HepG2 (cell line): Measurements from ENCODE around the gene CEBPZOS. TPM values are rescaled to one million over a fixed set of nuclear protein-coding genes. Genes with fewer than 3 reads are reported as not detected.

Source experiments
- CAMTA2 ChIP-seq: sonication (generic); formaldehyde crosslinking; IDR thresholded peaks from 2 replicates; pipeline ENCODE4 v1.4.0; 2020; ENCODE audit warnings: mild to moderate bottlenecking, missing genetic modification reagents, borderline replicate concordance
- CBX1 ChIP-seq: IDR thresholded peaks from one replicate; pipeline ENCODE4 v1.6.1; 2016; ENCODE audit warnings: antibody characterized with exemption, low read depth
- HMGA1 ChIP-seq: sonication (generic); formaldehyde crosslinking; conservative IDR thresholded peaks from 2 replicates; pipeline ENCODE4 v1.4.0; 2020; ENCODE audit warnings: missing genetic modification reagents
- KLF15 ChIP-seq: sonication (generic); formaldehyde crosslinking; IDR thresholded peaks from 2 replicates; pipeline ENCODE4 v1.8.1; 2023; ENCODE audit warnings: borderline replicate concordance, mild to moderate bottlenecking, inconsistent platforms, missing genetic modification reagents, mixed read lengths
- MBD4 ChIP-seq: IDR thresholded peaks from 2 replicates; pipeline ENCODE4 v1.6.1; 2012; ENCODE audit warnings: low read length, inconsistent platforms, borderline replicate concordance
- MTF2 ChIP-seq: sonication (generic); formaldehyde crosslinking; IDR thresholded peaks from 2 replicates; pipeline ENCODE4 v1.5.0; 2020; ENCODE audit warnings: missing genetic modification reagents, borderline replicate concordance
- MXI1 ChIP-seq: IDR thresholded peaks from 3 replicates; pipeline ENCODE4 v1.6.1; 2012; ENCODE audit warnings: low read depth, low read length, inconsistent platforms, borderline replicate concordance
- NFATC3 ChIP-seq: sonication (generic); formaldehyde crosslinking; IDR thresholded peaks from 2 replicates; pipeline ENCODE4 v1.5.1; 2020; ENCODE audit warnings: mild to moderate bottlenecking, missing genetic modification reagents
- NFRKB ChIP-seq: fragments of 450-650 bp; IDR thresholded peaks from 2 replicates; pipeline ENCODE4 v1.6.1; 2017
- POLR2A ChIP-seq, 2 experiments: IDR thresholded peaks; 2 replicates each; pipeline ENCODE4 v1.6.1; 2011; ENCODE audit warnings: low read depth in 2 of 2, low read length in 2 of 2, mild to moderate bottlenecking in 1 of 2, moderate library complexity in 1 of 2; ENCODE audit not compliant: insufficient read depth in 1 of 2
- POLR2AphosphoS5 ChIP-seq: IDR thresholded peaks from 2 replicates; pipeline ENCODE4 v1.6.1; 2012; ENCODE audit warnings: low read depth, low read length
- REPIN1 ChIP-seq: sonication (generic); formaldehyde crosslinking; IDR thresholded peaks from 2 replicates; pipeline ENCODE4 v1.8.0; 2022; ENCODE audit warnings: missing genetic modification reagents, low read depth, mild to moderate bottlenecking, borderline replicate concordance
- RXRB ChIP-seq: IDR thresholded peaks from 2 replicates; pipeline ENCODE4 v1.6.1; 2016; ENCODE audit warnings: borderline replicate concordance, missing genetic modification reagents, missing compliant biosample characterization
- SP2 ChIP-seq: sonication (generic); formaldehyde crosslinking; IDR thresholded peaks from 2 replicates; pipeline ENCODE4 v1.5.1; 2020; ENCODE audit warnings: mild to moderate bottlenecking, missing genetic modification reagents
- SP5 ChIP-seq: IDR thresholded peaks from 2 replicates; pipeline ENCODE4 v1.6.1; 2016; ENCODE audit warnings: low read depth, borderline replicate concordance
- TEAD3 ChIP-seq: optimal IDR thresholded peaks from 2 replicates; pipeline ENCODE3; 2016; ENCODE audit warnings: borderline replicate concordance
- ZFY ChIP-seq: sonication (generic); formaldehyde crosslinking; IDR thresholded peaks from 2 replicates; pipeline ENCODE4 v1.4.0; 2020; ENCODE audit warnings: missing genetic modification reagents
- ZNF569 ChIP-seq: sonication (generic); formaldehyde crosslinking; IDR thresholded peaks from 2 replicates; pipeline ENCODE4 v1.5.0; 2020; ENCODE audit warnings: mild to moderate bottlenecking, missing genetic modification reagents, moderate library complexity, borderline replicate concordance
- ZNF572 ChIP-seq: sonication (generic); formaldehyde crosslinking; IDR thresholded peaks from 2 replicates; pipeline ENCODE4 v1.5.1; 2020; ENCODE audit warnings: mild to moderate bottlenecking, missing genetic modification reagents
- ZNF839 ChIP-seq: sonication (generic); formaldehyde crosslinking; IDR thresholded peaks from 2 replicates; pipeline ENCODE4 v1.4.0; 2020; ENCODE audit warnings: missing genetic modification reagents, mild to moderate bottlenecking, borderline replicate concordance
- polyA plus RNA-seq, 8 experiments: library from polyadenylated mRNA; depleted of rRNA in 3 of 8; stranded (reverse) in 7 of 8; unstranded in 1 of 8; fragments of >200 nt; fragmentation: Illumina TruSeq in 4 of 8; extraction: Trizol in 4 of 8; gene quantifications; 2 replicates each; pipeline versions ENCODE4 v1.2.1 to v1.2.3, GENCODE V29; 2011 to 2016; ENCODE audit warnings: low read depth in 4 of 8, missing spikeins in 1 of 8, mixed read lengths in 1 of 8; ENCODE audit not compliant: insufficient read depth in 1 of 8
- total RNA-seq, 5 experiments: library from RNA; depleted of rRNA; stranded (reverse); fragments of >200 nt; fragmentation: Illumina TruSeq; extraction: Trizol; gene quantifications; 2 replicates each; pipeline ENCODE4 v1.2.3, GENCODE V29; 2016; ENCODE audit warnings: low read depth in 1 of 5
- TF ChIP-seq, protein P1 (sequence below): sonication (generic); formaldehyde crosslinking; IDR thresholded peaks from 2 replicates; pipeline ENCODE4 v1.5.0; 2020; ENCODE audit warnings: missing genetic modification reagents, mild to moderate bottlenecking, borderline replicate concordance
- TF ChIP-seq, protein P2 (sequence below): IDR thresholded peaks from 2 replicates; pipeline ENCODE4 v1.6.1; 2016; ENCODE audit warnings: low read depth, control low read depth
- TF ChIP-seq, protein P3 (sequence below): sonication (generic); formaldehyde crosslinking; IDR thresholded peaks from 2 replicates; pipeline ENCODE4 v1.5.1; 2020; ENCODE audit warnings: missing genetic modification reagents, mild to moderate bottlenecking, borderline replicate concordance
- TF ChIP-seq, protein P4 (sequence below): sonication (generic); formaldehyde crosslinking; IDR thresholded peaks from 2 replicates; pipeline ENCODE4 v1.5.0; 2020; ENCODE audit warnings: mild to moderate bottlenecking, missing genetic modification reagents

The CEBPZOS gene
- total and polyA plus RNA-seq, 2 of the 13 experiments (the other 11 are each of a cell fraction or from before 2014, with no cell fraction given), result 18.6 to 44.7 TPM

DNA sequence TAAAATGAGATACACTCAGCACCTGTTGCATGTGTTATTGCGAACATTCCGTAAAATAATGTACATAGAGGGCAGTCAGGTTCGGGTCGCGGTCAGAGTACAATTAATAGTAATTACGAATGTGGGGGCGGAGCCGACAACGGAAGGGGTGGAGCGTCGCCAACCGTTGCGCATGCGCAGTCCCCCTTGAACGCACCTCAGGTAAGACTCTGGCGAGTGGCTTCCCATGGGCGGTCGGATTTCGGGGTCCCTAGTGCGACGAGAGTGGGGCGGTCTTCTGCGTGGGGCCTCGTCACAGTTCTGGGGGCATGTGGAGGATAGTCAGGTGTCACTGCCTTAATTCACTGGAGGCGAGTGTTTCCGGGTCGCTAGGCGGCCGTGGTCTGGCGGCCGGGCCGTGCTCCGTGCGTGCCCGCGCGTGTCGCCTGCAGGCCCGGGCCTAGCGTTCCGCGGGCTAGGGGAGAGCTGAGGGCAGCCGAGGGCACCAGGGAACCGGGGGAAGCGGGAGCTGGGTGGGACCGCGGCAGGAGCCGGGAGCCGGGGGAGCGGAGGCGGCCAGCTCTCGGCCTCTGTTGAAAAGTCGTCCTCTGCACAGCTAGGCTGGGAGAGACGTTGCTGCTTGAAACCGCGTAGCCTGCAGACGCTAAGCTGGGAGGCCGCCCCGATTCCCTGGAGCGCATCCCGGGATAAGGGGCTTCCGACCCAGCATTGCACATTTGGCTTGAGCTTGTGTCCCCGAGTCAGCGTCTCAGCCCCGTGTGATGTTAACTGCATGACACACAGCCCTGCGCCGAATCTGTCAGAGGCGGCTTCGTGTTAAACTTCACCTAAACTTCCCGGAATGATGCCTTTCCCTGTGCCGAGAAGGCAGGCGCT lies at the start of gene CEBPZOS (continued):
- peak; percentile 99; the same call in 1 of the 2 replicates for TF ChIP-seq CAMTA2
- TF ChIP-seq SP5 (CRISPR knock-in tag), result peak; percentile 70
- TF ChIP-seq MBD4, result no peak
- TF ChIP-seq NFRKB, result no peak
- peak; percentile 85 to 98 for TF ChIP-seq POLR2A (IDR thresholded peaks at IDR 0.05; ENCODE audit: insufficient read depth in 1 of 2, low read depth in 2 of 2, low read length in 2 of 2)
- peak; percentile 99 for TF ChIP-seq POLR2AphosphoS5
- TF ChIP-seq MTF2 (CRISPR knock-in tag), result 0 out of 2 replicates have a peak, but pooled peaks have one; percentile 35
- TF ChIP-seq ZNF839 (CRISPR knock-in tag), result peak; percentile 91; the same call in 1 of the 2 replicates
- no peak for TF ChIP-seq HMGA1 (CRISPR knock-in tag)
- TF ChIP-seq ZNF572, result no peak
- no peak for TF ChIP-seq ZNF569
- TF ChIP-seq, protein P1, sequence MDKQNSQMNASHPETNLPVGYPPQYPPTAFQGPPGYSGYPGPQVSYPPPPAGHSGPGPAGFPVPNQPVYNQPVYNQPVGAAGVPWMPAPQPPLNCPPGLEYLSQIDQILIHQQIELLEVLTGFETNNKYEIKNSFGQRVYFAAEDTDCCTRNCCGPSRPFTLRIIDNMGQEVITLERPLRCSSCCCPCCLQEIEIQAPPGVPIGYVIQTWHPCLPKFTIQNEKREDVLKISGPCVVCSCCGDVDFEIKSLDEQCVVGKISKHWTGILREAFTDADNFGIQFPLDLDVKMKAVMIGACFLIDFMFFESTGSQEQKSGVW (CRISPR knock-in tag), result peak; percentile 96
- peak; percentile 78 for TF ChIP-seq TEAD3 (CRISPR knock-in tag)
- TF ChIP-seq, protein P2, sequence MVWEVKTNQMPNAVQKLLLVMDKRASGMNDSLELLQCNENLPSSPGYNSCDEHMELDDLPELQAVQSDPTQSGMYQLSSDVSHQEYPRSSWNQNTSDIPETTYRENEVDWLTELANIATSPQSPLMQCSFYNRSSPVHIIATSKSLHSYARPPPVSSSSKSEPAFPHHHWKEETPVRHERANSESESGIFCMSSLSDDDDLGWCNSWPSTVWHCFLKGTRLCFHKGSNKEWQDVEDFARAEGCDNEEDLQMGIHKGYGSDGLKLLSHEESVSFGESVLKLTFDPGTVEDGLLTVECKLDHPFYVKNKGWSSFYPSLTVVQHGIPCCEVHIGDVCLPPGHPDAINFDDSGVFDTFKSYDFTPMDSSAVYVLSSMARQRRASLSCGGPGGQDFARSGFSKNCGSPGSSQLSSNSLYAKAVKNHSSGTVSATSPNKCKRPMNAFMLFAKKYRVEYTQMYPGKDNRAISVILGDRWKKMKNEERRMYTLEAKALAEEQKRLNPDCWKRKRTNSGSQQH (CRISPR knock-in tag), result peak; percentile 90
- peak; percentile 68; the same call in 1 of the 2 replicates for TF ChIP-seq KLF15 (CRISPR knock-in tag)
- TF ChIP-seq, protein P3, sequence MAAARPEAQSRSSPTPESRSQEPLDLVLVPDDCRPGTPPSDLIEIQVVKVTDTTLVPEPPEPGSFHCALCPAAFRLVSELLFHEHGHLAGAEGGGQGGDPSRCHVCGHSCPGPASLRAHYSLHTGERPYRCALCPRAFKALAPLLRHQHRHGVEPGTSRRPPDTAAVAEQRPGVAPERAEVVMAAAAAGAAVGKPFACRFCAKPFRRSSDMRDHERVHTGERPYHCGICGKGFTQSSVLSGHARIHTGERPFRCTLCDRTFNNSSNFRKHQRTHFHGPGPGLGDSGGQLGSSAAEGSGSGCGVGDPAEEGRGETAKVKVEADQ, result peak; percentile 82
- TF ChIP-seq CBX1, result peak; percentile 92
- peak; percentile 100 for TF ChIP-seq ZFY (CRISPR knock-in tag)
- TF ChIP-seq MXI1, result peak; percentile 69; the same call in 1 of the 3 replicates
- TF ChIP-seq, protein P4, sequence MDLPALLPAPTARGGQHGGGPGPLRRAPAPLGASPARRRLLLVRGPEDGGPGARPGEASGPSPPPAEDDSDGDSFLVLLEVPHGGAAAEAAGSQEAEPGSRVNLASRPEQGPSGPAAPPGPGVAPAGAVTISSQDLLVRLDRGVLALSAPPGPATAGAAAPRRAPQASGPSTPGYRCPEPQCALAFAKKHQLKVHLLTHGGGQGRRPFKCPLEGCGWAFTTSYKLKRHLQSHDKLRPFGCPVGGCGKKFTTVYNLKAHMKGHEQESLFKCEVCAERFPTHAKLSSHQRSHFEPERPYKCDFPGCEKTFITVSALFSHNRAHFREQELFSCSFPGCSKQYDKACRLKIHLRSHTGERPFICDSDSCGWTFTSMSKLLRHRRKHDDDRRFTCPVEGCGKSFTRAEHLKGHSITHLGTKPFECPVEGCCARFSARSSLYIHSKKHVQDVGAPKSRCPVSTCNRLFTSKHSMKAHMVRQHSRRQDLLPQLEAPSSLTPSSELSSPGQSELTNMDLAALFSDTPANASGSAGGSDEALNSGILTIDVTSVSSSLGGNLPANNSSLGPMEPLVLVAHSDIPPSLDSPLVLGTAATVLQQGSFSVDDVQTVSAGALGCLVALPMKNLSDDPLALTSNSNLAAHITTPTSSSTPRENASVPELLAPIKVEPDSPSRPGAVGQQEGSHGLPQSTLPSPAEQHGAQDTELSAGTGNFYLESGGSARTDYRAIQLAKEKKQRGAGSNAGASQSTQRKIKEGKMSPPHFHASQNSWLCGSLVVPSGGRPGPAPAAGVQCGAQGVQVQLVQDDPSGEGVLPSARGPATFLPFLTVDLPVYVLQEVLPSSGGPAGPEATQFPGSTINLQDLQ (CRISPR knock-in tag), result peak; percentile 94; the same call in 1 of the 2 replicates
- peak; percentile 62; the same call in 1 of the 2 replicates for TF ChIP-seq SP2 (CRISPR knock-in tag)
- TF ChIP-seq RXRB (CRISPR knock-in tag), result peak; percentile 8; the same call in 1 of the 2 replicates
- TF ChIP-seq NFATC3 (CRISPR knock-in tag), result 0 out of 2 replicates have a peak, but pooled peaks have one; percentile 19
- TF ChIP-seq REPIN1 (CRISPR knock-in tag), result peak; percentile 95
